ENCODE data around the gene ASAP3.

ASAP3 gene

GRCh38 chr1:23448846-23449245 is 35.1 kb downstream of the ASAP3 start:
- no peak for DNase-seq

- DNase-seq: no peak
Observed at GRCh38 chr1:23446661-23447310, 37.2 kb downstream of the ASAP3 start.

DNA sequence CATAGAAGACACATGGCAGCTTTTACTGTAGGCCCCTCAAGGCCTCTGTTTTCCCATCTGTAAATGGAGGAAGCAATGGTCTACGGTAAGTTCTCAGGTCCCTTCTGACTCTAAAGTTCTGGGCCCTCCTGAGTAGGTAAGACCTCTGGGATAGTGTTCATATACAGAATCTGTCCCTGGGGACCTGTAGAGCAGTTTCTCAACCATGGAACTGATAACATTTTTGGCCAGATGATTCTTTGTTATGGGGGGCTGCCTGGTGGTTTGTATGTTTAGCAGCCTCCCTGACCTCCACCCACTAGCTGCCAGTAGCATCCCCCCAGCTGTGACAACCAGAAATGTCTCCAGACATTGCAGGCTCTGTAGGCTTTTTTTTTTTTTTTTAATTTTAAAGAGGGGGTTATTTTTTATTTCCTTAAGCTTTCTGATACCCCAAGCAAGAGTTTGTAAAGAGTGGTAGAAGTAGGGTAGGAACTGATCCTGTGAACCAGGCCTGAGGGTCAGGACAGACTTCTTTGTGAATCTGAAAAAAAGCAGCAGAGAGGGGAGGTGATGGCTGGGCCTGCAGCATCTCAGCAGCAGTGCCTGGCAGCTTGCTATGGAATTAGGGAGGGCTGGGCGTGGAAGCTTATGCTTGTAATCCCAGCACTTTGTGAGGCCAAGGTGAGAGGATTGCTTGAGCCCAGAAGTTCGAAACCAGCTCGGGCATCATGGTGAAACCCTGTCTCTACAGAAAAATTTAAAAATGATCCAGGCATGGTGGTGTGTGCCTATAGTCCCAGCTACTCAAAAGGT is 39.2 kb downstream of the ASAP3 start:
- no peak for DNase-seq

GRCh38 chr1:23444104-23444533 is 39.9 kb downstream of the ASAP3 start:
- no peak for DNase-seq

GRCh38 chr1:23442751-23443150 is 41.2 kb downstream of the ASAP3 start:
- no peak for DNase-seq

DNA sequence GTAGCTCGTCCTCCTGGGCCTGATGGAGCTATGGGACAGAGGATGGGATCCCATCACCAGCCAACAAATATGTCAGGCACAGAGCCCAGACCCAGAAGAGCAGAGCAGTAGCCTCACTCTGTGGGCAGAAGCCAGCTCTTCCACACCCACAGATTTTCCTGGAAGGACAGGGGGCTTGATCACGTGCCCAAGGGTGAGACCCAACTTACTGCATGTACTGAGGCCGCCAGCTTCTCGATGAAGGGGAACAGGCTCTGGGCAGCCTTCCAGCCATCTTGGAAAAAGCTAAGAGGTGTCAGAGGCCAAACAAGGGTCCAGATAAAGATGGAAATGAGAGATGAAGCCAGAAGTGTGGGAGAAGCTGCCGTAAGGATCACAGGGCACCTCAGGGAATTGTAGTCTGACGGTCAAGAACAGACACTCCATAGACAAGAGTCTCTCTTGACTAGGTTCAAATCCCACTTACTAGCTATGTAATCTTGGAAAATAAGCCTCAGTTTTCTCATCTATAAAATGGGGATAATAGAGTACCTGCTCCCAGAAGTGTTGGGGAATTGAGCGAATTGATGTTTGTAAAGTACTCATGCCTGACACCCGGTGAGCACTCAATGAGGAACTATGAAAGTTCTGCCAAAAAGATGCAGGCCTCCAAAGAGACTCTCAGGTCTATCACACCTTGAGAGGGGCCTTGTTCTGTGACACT is 42.4 kb downstream of the ASAP3 start:
- no peak for DNase-seq

- DNase-seq: no peak
Observed at GRCh38 chr1:23438545-23438944, 45.4 kb downstream of the ASAP3 start.

DNA sequence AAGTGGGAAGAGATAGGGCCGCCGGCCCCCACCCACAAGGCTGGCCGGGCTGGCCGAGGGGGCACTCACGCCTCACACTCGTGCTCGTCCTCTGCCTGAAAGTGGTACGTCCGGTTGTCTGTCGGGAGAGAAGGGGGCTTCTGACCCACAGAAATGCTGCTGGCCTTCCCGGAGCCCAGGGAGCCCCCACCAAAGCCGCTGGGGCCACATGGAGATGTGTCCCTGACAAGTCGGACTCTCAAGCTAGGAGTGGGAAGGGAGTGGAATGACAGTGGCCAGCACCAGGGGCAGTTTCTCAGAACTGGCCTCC is 46.7 kb downstream of the ASAP3 start:
- no peak for DNase-seq

DNA sequence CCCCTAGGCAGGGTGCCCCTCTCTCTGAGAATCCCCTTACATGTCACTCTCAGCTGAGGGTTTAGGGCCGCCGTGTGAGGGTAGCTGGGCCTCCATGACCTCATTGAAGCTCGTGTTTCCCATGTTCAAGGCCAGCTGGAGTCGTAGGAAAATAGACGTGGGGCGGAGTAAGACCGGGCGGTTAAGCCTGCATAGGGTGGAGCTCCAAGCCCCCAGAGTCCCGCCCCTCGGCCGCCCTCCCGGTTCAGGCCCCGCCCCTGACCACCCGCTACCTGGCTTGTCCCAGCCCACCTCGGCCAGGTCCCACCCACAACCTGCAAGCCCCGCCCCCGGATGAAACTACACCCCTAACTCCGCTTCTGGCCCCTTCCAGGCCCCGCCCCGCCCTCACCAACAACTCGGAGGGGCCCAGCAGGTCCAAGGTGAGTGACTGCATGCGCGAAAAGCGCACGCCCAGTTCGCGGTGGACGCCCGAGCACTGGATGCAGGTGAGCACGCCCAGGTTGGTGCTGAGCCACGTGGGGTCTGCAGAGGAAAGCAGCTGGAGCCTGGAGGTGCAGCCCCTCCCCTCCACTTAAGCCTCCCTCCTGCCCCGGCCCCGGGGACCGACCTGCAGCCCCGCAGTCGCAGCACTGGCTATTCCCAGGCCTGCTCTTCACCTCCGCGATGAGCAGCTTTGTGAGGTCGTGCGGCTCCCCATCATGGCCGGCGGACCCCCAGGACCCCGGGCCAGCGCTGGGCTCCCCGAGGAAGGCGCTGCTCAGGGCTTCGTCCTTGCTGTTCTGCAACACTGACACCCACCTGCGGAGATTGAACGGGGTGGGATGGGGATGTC is 47.2 kb downstream of the ASAP3 start:
- DNase-seq: peak; percentile 23

DNA sequence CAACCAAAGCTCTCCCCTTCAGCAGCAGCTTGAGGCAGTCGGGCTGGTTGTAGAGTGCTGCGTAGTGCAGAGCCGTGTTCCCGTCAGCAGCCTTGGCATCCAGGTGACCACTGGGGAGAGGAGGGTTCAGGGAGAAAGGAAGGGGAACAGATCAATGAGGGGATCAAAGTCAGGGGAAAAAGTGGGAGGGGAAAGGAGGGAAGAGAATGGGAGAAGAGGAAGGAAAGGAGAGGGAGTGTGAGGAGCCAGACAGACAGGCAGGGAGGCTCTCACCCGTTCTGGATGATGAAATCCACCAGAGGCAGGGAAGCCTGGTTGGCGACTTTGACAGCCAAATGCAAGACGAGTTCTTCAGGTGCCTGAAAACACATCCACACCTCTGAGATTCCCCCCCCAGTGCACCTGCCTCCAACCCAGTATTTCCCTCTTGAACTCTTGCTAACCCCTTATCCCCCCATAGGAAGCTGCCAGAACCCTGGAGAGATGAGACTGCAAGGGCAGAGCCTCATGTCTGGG is 49.7 kb downstream of the ASAP3 start:
- DNase-seq: no peak

DNA sequence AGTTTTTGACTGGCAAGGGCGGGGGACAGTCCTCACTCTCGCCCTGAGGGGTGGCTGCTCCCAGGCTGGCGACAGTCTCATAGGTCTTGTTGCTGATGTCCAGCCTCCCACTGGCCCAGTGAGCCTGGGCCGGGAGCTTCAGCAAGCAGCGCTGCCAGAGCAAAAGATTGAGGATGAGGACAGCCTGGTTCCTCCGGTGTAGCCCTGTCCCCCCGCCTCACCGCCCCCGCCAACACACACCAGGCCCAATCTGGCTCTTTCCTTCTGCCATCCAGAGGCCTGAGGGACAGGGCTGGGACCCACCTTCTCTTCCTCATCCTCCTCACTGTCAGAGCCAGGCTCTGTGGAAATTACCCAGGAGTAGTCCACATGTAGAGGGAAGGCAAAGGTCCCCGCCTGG is 50.9 kb downstream of the ASAP3 start:
- DNase-seq: no peak

DNA sequence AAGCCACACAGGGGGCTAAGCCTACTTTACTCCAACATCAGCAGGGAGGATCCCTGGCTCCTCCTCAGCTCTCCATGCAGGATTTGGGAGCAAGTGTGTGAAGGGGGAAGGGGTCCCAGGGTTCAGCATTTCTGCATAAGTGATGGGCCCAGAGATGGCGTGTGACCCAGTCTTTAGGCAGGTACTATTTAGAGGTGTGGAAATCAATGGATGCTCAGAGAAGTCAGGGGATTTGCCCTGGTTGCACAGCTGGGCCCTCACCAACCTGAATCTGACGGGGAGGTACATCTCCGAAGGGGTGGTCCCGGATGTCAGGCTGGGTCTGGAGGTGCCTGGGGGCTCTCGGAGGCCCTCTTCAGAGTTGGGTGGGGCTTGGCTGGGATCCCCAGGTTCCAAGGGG is 52.5 kb downstream of the ASAP3 start:
- no peak for DNase-seq

DNA sequence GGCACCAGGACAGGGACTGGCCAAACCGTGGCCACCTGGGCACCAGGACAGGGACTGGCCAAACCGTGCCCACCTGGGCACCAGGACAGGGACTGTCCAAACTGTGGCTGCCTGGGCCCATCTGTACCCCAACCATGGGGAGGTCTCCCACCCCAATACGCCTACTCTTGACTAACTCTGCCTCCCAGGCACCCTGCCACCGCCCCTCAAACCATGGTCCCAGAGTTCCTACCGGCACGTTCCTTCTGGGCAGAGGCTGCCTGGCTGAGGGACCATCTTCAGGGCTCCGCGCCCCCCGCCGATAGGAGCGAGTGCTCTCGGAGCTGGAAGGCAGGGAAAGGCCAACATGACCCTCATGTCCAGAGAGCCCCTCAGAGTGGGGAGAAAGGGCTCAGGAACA is 53.2 kb downstream of the ASAP3 start:
- no peak for DNase-seq

DNA sequence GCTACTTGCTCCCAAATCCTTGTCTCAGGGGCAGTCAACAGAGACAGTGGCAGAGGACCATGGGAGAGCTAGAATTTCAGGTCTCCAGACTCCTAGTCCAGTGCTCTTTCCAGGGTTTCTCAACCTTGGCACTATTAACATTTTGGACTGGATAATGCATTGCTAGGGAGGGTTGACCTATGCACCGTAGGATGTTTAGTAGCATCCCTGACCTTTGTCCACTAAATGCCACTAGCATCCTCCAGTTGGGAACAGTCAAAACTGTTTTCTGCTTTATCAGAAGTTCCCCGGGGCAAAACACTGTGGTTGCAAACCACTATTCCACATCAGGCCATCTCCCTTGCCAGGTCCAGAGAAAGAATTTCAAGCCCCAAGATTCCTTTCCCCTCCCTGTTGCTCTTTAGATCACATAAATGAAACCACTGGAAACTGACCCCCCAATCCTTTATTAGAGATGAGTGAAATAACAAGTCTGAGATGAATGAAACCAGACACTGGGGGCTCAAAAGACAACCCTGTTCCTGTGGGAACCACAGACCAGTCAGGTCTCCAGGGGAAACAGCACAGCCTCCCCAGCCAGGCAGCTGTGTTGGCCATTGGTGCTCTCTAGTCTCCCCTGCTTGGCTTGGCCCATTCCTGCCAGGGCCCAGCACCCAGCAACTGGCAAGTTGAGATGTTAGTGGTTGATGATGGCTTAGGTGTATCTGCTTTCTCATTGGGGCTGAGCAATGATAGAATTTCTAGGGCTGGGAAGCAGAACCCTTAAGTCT is 55.7 kb downstream of the ASAP3 start:
- no peak for DNase-seq

DNA sequence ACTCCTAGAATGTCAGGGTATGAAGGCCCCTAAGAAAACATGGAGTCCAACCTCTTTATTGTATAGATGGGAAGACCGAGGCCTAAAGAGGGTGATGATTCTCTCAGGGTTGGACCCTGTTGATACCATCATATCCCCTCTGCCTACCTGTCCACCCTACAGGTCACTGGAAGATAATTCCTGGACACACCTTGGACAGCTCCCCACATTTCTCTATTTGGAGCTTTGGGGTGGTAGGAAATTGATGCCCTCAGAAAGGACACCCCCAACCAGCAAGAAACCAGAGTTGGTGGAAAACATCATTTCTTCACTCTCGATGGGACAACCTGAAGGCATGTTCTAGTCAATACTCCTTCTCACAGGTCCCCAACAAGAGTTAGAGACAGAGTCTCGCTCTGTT is 56.4 kb downstream of the ASAP3 start:
- no peak for DNase-seq

GRCh38 chr1:23426828-23427227 is 57.2 kb downstream of the ASAP3 start:
- DNase-seq: no peak

DNA sequence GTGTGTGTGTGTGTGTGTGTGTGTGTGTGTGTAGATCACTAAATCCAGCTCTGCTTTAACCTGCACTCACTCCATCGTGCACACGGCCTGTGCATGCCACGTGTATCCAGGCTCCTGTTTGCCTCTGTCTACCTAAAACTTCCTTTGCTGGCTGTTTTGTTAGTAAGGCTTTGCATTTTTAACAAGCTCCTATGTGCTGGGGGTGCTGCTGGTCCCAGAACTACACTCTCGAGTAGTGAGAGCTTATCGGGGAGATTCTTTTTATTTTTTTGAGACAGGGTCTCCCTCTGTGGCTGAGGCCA is 58.8 kb downstream of the ASAP3 start:
- DNase-seq: no peak

DNA sequence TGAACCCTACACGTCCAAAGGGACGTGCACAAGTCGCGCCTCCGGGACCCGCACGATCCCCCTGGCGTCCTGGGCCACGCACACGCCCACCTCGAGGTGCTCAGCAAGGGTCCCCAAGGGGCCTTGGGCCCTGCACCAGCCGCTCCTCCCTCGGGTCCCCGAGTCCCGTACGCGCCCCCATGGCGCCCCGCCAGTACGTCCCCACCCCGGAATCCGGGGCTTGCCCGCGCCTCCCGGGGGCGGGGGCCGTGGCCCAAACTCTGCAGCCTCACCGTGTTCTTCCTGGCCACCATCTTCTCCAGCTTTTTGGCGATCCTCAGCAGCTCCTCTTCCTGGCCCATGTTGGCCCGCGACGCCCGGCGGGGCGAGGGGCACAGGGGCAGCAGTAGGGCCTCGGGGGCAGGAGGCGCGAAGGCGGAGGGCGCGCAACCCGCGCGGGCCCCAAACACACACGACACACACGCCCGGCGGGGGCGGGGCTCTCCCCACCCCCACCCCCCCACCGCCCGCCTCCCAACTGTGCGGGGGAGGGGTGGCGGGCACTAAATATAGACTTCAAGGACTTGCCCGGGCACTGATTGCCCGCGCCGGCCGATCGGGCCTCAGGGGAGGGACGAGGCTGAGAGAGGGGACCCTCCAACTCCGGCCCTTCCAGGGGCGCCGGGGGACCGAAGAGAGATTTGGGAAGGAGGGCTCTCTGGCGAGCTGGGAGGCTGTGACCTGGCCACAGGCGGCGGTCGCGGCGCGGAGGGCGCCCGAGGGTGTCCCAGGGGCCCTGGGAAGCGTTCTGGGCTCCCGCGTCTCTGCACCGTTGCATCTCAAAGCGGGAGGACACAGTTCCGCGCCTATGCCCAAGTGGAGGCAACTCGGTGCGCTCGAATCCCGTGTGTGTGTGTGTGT is 59.4 kb downstream of the ASAP3 start, which contains the start of gene TCEA3:
TSS of gene TCEA3 (minus strand) at position 456 of the 900 bp plus-strand sequence. CDS start at position 341, 115 bp downstream.
- DNase-seq: no peak

DNA sequence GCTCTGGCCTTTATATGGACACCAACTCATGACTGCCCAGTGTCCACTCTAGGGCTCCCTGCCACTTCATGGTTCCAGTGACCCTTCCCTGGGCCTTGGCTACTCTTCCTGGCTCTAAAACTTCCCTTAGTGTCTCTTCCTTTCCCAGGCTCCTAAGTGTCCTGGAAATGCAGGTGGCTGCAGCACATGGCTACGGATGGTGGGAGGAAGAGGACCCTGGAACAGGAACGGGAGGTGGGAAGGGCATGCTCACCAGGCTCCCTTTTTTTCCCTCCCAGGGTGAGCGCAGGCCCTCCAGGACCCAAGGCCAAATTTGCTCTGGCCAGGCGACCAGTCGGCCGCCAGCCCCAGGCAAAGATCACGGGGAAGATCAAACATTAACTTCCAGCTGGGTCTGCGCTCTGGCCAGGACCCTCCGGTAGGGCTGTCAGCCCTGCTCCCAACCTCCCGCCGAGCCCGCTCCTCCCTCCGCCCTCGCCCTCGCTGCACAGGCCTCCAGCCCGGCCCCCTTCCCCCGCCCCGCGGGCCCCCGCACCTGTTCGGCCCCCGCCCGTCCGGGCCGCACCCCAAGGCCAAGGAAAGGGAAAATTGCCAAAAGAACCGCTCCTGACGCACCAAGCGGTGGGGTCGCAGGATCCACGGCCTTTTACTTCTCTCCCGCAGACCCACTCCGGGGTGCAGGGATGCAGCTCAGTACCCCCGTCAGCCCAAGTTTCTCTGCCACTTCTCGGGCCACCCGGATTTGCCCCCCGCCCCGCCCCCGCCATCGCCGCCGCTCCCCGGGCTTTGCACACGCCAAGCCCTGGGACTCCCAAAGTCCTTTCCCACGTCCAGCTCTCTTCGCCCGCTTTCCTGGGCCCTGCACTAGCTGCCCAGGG is 60.3 kb downstream of the ASAP3 start:
- DNase-seq: no peak

- no peak for DNase-seq
Observed at GRCh38 chr1:23422941-23423340, 61.0 kb downstream of the ASAP3 start.

All from activated gamma-delta T cell treated with Interleukin-2 at 50 U/mL for 16 hours (primary cell).